ENCODE measurements around the gene SLC37A2.

The SLC37A2 gene

GRCh38 chr11:125062931-125063428 is at the start of gene SLC37A2:
Gene SLC37A2, plus strand, starts transcription at chr11:125063305. Its CDS starts 63 bp downstream, at chr11:125063368.
- no peak within 1 kb of the TSS for H2AFZ ChIP-seq (ENCODE audit: low read length)
- H3K4me1 ChIP-seq (ENCODE audit: insufficient read depth, low read length, poor library complexity, severe bottlenecking) = no peaks in the 10 kb centered on the region
- H3K36me3 ChIP-seq (ENCODE audit: insufficient read depth, low read length) = no peaks in the 10 kb centered on the region
- no peaks in the 10 kb centered on the region for H3F3A ChIP-seq (ENCODE audit: low read depth)
- H3K4me3 ChIP-seq (ENCODE audit: low read length, poor library complexity, severe bottlenecking) = no peak within 1 kb of the TSS
- H3K4me2 ChIP-seq (ENCODE audit: low read depth, low read length, poor library complexity, severe bottlenecking) = no peak within 1 kb of the TSS
- no peaks in the 10 kb centered on the region for H3K27me3 ChIP-seq (ENCODE audit: insufficient read depth, low read length, poor library complexity, severe bottlenecking)
- no peaks in the 10 kb centered on the region for H3K79me2 ChIP-seq (ENCODE audit: insufficient read depth, low read length)
- TF ChIP-seq, protein P1, sequence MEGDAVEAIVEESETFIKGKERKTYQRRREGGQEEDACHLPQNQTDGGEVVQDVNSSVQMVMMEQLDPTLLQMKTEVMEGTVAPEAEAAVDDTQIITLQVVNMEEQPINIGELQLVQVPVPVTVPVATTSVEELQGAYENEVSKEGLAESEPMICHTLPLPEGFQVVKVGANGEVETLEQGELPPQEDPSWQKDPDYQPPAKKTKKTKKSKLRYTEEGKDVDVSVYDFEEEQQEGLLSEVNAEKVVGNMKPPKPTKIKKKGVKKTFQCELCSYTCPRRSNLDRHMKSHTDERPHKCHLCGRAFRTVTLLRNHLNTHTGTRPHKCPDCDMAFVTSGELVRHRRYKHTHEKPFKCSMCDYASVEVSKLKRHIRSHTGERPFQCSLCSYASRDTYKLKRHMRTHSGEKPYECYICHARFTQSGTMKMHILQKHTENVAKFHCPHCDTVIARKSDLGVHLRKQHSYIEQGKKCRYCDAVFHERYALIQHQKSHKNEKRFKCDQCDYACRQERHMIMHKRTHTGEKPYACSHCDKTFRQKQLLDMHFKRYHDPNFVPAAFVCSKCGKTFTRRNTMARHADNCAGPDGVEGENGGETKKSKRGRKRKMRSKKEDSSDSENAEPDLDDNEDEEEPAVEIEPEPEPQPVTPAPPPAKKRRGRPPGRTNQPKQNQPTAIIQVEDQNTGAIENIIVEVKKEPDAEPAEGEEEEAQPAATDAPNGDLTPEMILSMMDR (conservative IDR thresholded peaks at IDR 0.05; ENCODE audit: low read length) = no peak
- TF ChIP-seq EZH2phosphoT487 (IDR thresholded peaks at IDR 0.05; ENCODE audit: borderline replicate concordance) = no peak
- H4K20me1 ChIP-seq (ENCODE audit: insufficient read depth, low read length, poor library complexity, severe bottlenecking) = no peaks in the 10 kb centered on the region
- no peak within 1 kb of the TSS for H3K9ac ChIP-seq (ENCODE audit: low read depth, low read length, poor library complexity, severe bottlenecking)
- no peaks in the 10 kb centered on the region for H3K9me2 ChIP-seq (replicated peaks; ENCODE audit: low read depth, low read length)
- no peaks in the 10 kb centered on the region for H3K9me3 ChIP-seq (ENCODE audit: insufficient read depth, low read depth, low read length)

DNA sequence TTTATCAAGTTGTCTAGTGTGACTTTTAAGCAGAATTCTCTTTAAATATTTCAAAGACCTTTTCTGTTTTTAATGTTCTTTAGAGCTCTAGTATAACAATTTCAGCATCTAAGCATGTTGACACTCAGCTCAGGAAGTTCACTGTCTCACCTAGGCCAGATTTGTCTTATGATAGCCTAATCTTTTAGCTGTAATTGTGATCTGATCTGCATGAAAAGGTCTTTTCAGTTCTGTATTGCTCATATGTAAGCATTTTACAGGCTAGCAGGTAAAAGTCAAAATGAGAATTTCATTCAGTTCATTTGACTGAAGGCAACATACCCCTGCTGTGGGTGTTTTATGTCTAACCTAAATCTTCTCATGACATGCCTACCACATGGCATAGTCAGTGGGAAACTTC is 46.7 kb upstream of the SLC37A2 start:
- H4K20me1 ChIP-seq (ENCODE audit: insufficient read depth, low read length, poor library complexity, severe bottlenecking) = no peaks in the 10 kb centered on the region
- H3K79me2 ChIP-seq (ENCODE audit: insufficient read depth, low read length) = no peaks in the 10 kb centered on the region
- TF ChIP-seq, protein P1 (conservative IDR thresholded peaks at IDR 0.05; ENCODE audit: low read length) = no peak
- TF ChIP-seq EZH2phosphoT487 (IDR thresholded peaks at IDR 0.05; ENCODE audit: borderline replicate concordance) = no peak

GRCh38 chr11:125020342-125020741 is 42.8 kb upstream of the SLC37A2 start:
- Histone ChIP-seq H3K9ac (ENCODE audit: low read depth, low read length, poor library complexity, severe bottlenecking) (no peak overlapping the region), H3K9me2 (replicated peaks; ENCODE audit: low read depth, low read length) (no peaks in the 10 kb centered on the region), H2AFZ (ENCODE audit: low read length) (no peak overlapping the region), H3K27me3 (ENCODE audit: insufficient read depth, low read length, poor library complexity, severe bottlenecking) (no peaks in the 10 kb centered on the region), H3K36me3 (ENCODE audit: insufficient read depth, low read length) (no peaks in the 10 kb centered on the region; the same call in 1 of the 2 replicates), H3K4me3 (ENCODE audit: low read length, poor library complexity, severe bottlenecking) (no peak overlapping the region), H3K9me3 (ENCODE audit: insufficient read depth, low read depth, low read length) (no peaks in the 10 kb centered on the region), H3F3A (ENCODE audit: low read depth) (no peaks in the 10 kb centered on the region), H3K4me1 (ENCODE audit: insufficient read depth, low read length, poor library complexity, severe bottlenecking) (no peaks in the 10 kb centered on the region), H3K79me2 (ENCODE audit: insufficient read depth, low read length) (no peaks in the 10 kb centered on the region), H3K4me2 (ENCODE audit: low read depth, low read length, poor library complexity, severe bottlenecking) (no peak overlapping the region), H4K20me1 (ENCODE audit: insufficient read depth, low read length, poor library complexity, severe bottlenecking) (no peaks in the 10 kb centered on the region)
- TF ChIP-seq, protein P1 (conservative IDR thresholded peaks at IDR 0.05; ENCODE audit: low read length) = no peak
- no peak for TF ChIP-seq EZH2phosphoT487 (IDR thresholded peaks at IDR 0.05; ENCODE audit: borderline replicate concordance)

More for the DNA sequence above, 46.7 kb upstream of the SLC37A2 start:
- Histone ChIP-seq H3K4me3 (ENCODE audit: low read length, poor library complexity, severe bottlenecking) (no peak overlapping the region), H3F3A (ENCODE audit: low read depth) (no peaks in the 10 kb centered on the region), H3K36me3 (ENCODE audit: insufficient read depth, low read length) (peaks cover 27% of the 10 kb centered on the region; the same call in 1 of the 2 replicates), H3K9ac (ENCODE audit: low read depth, low read length, poor library complexity, severe bottlenecking) (no peak overlapping the region), H3K27me3 (ENCODE audit: insufficient read depth, low read length, poor library complexity, severe bottlenecking) (no peaks in the 10 kb centered on the region), H3K4me1 (ENCODE audit: insufficient read depth, low read length, poor library complexity, severe bottlenecking) (no peaks in the 10 kb centered on the region), H3K9me3 (ENCODE audit: insufficient read depth, low read depth, low read length) (peaks cover 4% of the 10 kb centered on the region; the same call in 1 of the 2 replicates), H3K4me2 (ENCODE audit: low read depth, low read length, poor library complexity, severe bottlenecking) (no peak overlapping the region), H2AFZ (ENCODE audit: low read length) (no peak overlapping the region), H3K9me2 (replicated peaks; ENCODE audit: low read depth, low read length) (no peaks in the 10 kb centered on the region)

All from Loucy (cell line).